ENCODE data around the gene PACRG. TPM values are rescaled to one million over a fixed set of nuclear protein-coding genes. Genes with fewer than 3 reads are reported as not detected.

PACRG gene
- total and polyA plus RNA-seq, 2 of the 13 experiments (the other 11 are each of a cell fraction or from before 2014, with no cell fraction given): 0.13 TPM; not detected in 1

DNA sequence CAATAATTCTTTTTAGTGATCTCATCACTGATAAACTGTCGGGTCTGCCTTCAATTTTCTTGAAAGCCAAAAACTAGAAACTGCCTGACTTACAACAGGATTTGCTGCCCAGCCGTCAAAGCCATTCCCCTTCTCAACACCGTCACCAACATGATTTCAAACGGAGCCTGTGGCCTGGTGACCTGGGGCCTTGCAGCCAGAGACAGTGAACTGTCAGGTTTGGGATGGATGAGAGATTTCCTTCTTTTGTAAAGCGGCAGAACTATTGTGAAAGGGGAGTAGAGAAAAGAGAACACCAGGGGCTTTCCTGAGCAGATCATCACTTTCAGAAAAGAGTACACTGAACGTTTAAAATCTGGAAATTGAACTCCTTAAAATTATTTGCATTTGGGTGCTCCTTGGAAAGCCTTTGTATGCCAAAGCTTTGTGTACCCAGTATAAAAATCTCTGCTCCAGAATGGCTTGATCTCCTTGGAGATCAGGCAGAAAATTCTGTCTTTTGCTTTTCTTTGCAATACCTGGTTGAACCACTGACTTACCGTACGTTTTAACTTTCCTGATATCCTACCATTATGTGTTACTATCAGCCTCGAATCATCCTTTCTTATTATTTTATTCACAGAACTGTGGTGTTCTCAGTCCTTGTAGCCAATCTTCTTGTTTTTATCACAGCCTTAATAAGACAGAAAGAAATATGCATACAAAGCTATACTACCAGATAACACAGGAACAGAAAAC is 125.2 kb downstream of the PACRG start (continued):
- TF ChIP-seq, protein P1, sequence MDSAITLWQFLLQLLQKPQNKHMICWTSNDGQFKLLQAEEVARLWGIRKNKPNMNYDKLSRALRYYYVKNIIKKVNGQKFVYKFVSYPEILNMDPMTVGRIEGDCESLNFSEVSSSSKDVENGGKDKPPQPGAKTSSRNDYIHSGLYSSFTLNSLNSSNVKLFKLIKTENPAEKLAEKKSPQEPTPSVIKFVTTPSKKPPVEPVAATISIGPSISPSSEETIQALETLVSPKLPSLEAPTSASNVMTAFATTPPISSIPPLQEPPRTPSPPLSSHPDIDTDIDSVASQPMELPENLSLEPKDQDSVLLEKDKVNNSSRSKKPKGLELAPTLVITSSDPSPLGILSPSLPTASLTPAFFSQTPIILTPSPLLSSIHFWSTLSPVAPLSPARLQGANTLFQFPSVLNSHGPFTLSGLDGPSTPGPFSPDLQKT (CRISPR knock-in tag; IDR thresholded peaks at IDR 0.05; ENCODE audit: borderline replicate concordance): no peak
- TF ChIP-seq KLF12 (CRISPR knock-in tag; IDR thresholded peaks at IDR 0.05; ENCODE audit: borderline replicate concordance) (no peak), PLRG1 (conservative IDR thresholded peaks at IDR 0.05) (no peak), YEATS2 (CRISPR knock-in tag; IDR thresholded peaks at IDR 0.05; ENCODE audit: borderline replicate concordance) (no peak), ZNF7 (CRISPR knock-in tag; IDR thresholded peaks at IDR 0.05) (no peak), HHEX (CRISPR knock-in tag; IDR thresholded peaks at IDR 0.05) (no peak), SRF (IDR thresholded peaks at IDR 0.05; ENCODE audit: low read depth, low read length) (no peak), ZNF350 (CRISPR knock-in tag; IDR thresholded peaks at IDR 0.05; ENCODE audit: borderline replicate concordance, low read depth) (no peak)
- TF ChIP-seq, protein P2, sequence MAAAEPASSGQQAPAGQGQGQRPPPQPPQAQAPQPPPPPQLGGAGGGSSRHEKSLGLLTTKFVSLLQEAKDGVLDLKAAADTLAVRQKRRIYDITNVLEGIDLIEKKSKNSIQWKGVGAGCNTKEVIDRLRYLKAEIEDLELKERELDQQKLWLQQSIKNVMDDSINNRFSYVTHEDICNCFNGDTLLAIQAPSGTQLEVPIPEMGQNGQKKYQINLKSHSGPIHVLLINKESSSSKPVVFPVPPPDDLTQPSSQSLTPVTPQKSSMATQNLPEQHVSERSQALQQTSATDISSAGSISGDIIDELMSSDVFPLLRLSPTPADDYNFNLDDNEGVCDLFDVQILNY (CRISPR knock-in tag; conservative IDR thresholded peaks at IDR 0.05): no peak
- TF ChIP-seq, protein P3, sequence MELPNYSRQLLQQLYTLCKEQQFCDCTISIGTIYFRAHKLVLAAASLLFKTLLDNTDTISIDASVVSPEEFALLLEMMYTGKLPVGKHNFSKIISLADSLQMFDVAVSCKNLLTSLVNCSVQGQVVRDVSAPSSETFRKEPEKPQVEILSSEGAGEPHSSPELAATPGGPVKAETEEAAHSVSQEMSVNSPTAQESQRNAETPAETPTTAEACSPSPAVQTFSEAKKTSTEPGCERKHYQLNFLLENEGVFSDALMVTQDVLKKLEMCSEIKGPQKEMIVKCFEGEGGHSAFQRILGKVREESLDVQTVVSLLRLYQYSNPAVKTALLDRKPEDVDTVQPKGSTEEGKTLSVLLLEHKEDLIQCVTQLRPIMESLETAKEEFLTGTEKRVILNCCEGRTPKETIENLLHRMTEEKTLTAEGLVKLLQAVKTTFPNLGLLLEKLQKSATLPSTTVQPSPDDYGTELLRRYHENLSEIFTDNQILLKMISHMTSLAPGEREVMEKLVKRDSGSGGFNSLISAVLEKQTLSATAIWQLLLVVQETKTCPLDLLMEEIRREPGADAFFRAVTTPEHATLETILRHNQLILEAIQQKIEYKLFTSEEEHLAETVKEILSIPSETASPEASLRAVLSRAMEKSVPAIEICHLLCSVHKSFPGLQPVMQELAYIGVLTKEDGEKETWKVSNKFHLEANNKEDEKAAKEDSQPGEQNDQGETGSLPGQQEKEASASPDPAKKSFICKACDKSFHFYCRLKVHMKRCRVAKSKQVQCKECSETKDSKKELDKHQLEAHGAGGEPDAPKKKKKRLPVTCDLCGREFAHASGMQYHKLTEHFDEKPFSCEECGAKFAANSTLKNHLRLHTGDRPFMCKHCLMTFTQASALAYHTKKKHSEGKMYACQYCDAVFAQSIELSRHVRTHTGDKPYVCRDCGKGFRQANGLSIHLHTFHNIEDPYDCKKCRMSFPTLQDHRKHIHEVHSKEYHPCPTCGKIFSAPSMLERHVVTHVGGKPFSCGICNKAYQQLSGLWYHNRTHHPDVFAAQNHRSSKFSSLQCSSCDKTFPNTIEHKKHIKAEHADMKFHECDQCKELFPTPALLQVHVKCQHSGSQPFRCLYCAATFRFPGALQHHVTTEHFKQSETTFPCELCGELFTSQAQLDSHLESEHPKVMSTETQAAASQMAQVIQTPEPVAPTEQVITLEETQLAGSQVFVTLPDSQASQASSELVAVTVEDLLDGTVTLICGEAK (IDR thresholded peaks at IDR 0.05): no peak
- TF ChIP-seq, protein P3 (CRISPR knock-in tag; IDR thresholded peaks at IDR 0.05): no peak
